Omental fat pad (tissue), 4 donors: ENCODE data around the gene FHOD3. TPM values are rescaled to one million over a fixed set of nuclear protein-coding genes. Genes with fewer than 3 reads are reported as not detected.

Experiments used
- ATAC-seq: fragments of 150-250 bp; one replicate; pipeline ENCODE4 v1.9.1; 2016; ENCODE audit warnings: mild to moderate bottlenecking, moderate library complexity; ENCODE audit not compliant: low FRiP score
- DNase-seq: peaks from one replicate; pipeline ENCODE4 v3.0.0-alpha.2; 2019; ENCODE audit warnings: low spot score
- total RNA-seq, 4 donors: library from RNA; depleted of rRNA; stranded (reverse); fragments of >200 nt; gene quantifications; one replicate each; pipeline ENCODE4 v1.1.0, GENCODE V29; 2016
- TF ChIP-seq, protein P1 (sequence below), 3 donors: fragments of 450-650 bp; IDR thresholded peaks; one replicate each; pipeline ENCODE4 v1.5.1; 2016 to 2017; ENCODE audit warnings: antibody characterized with exemption in 3 of 3, mild to moderate bottlenecking in 3 of 3, moderate library complexity in 2 of 3

Gene FHOD3
- total RNA-seq, 4 donors from 2014 or later, result 0.96 to 3.8 (median 2.3) TPM

DNA sequence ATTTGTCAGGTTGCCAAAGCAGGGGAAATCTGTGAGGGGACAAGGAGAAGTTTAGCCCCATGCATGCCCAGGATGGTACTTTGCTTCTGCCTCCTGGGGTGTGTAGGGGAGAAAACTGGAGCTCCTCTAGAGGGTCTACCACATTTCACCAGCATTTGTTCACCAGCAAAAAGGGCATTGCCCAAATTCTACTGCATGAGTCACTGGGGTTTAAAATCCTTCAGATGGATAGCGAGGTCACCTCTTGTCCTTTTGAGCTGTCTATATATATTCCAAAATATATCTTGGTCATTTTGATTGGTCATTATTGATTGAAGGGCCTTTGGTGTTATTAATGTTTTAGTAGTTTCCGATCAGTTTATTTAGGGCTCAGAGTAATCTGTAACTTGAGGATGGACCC lies 18.7 kb downstream of the FHOD3 start:
- no peak for ATAC-seq
- TF ChIP-seq, protein P1, sequence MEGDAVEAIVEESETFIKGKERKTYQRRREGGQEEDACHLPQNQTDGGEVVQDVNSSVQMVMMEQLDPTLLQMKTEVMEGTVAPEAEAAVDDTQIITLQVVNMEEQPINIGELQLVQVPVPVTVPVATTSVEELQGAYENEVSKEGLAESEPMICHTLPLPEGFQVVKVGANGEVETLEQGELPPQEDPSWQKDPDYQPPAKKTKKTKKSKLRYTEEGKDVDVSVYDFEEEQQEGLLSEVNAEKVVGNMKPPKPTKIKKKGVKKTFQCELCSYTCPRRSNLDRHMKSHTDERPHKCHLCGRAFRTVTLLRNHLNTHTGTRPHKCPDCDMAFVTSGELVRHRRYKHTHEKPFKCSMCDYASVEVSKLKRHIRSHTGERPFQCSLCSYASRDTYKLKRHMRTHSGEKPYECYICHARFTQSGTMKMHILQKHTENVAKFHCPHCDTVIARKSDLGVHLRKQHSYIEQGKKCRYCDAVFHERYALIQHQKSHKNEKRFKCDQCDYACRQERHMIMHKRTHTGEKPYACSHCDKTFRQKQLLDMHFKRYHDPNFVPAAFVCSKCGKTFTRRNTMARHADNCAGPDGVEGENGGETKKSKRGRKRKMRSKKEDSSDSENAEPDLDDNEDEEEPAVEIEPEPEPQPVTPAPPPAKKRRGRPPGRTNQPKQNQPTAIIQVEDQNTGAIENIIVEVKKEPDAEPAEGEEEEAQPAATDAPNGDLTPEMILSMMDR (IDR thresholded peaks at IDR 0.05), result no peak
- no peak for DNase-seq

DNA sequence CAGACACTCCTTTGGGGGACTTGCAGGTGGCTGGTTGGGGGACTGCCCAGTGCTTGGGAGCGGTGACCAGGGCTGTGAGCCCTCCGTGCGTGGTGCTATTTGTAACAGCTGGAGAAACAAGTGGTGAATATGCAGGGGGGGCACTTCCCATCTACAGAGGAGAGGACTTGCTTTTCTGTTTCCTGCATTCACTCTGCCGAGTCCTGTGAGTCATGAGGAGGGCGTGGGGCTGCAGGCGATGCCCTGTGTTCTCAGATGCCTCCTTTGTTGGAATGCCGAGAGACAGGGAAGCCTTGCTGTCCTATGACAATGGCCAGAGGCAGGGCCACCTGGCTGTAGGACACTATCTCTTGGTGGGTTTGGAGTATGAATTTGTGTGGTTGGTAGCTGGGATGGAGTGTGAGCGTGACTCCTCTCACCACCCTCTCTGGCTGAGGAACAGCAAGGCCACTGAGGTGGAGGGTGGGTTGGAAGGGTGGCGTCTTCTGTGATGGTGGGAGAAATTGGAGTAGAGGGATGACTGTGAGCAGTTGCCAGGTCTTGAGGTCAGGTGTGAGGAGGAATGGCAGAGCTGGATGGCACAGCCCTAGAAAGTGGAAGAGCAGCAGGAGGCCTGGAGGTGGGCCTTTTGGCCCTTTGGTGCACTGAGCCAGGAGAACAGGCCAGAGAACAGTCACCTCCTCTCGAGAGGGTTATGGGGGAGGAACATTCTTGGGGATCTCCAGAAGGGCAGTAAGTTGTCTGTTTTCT lies 24.3 kb downstream of the FHOD3 start:
- no peak for ATAC-seq

DNA sequence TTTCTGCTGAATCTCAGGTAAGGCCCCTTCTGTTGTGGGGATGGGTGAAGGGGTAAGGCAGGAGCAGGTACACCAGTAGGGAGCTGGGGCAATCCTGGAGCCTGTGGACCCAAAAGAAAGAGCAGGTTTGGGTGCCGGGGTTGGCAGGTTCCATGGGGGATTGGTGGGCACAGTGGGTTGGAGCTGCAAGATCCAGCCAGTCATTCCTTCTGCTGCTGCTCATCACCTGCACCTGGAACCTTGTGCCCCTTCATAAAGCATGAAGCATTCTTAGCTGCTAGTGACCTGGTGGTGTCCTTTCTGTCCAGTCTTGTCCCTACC lies 24.9 kb downstream of the FHOD3 start:
- ATAC-seq, result no peak
- TF ChIP-seq, protein P1 (IDR thresholded peaks at IDR 0.05), result no peak

More for the DNA sequence above, 24.3 kb downstream of the FHOD3 start:
- DNase-seq, result no peak
- TF ChIP-seq, protein P1 (IDR thresholded peaks at IDR 0.05), result no peak

DNA sequence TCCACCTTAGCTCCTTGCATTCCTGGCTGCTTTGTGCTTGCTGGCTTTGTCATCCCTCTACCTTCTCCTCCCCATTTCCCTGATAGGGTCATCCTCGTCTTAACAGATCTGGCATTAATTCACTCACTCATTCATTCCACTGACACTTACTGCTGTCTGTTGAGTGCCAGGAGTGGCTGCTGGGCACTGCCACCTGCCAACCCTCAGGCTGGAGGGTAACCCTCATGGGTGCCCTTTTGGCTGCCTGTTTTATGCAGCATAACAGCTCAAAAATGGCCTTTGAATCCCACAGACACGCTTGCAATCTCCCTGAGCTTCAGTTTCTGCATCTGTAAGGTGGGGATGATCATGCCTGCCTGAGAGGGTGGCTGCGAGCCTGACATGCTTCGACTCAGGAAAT lies 25.2 kb downstream of the FHOD3 start:
- TF ChIP-seq, protein P1 (IDR thresholded peaks at IDR 0.05), result no peak
- ATAC-seq, result no peak
- DNase-seq, result no peak

More for the DNA sequence above, 24.9 kb downstream of the FHOD3 start:
- DNase-seq, result no peak

DNA sequence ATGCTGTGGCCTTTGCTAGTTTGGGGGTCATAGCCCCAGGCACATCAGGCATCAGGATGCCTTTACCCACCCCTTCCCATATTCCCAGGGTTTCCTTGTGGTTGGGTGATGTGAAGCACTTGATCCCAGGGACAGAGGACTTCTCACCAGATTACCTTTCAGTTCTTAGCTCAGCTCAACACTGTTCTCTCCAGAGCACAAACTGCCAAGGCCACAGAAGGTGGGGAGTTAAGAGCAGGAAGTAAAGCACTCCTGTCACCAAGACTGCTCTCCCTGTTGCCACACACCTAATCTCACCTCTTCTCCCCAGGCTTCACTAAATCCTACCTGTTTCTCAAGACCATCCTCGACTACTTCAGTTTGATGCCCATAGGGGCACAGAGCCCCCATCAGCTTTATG lies 25.9 kb downstream of the FHOD3 start:
- DNase-seq (no peak), ATAC-seq (no peak)
- TF ChIP-seq, protein P1 (IDR thresholded peaks at IDR 0.05), result no peak

DNA sequence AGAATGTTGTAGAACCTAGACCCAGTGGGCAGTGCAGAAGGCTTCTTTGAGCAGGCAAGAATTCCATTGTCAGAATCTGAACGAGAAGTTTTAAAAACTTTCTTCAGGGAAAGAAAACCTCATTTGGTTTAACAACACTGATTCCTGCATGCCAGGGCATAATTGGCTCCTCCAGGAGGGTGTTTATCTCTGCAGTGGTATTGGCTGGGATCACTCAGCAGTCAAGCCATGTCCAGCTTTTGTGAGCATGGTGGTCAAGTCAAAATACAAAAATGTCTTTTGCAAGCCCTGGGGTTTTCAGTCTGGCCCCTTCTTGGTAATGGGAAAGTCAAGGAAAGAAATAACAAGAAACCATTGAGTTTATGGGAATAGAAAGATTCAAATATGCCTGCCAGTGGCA lies 28.3 kb downstream of the FHOD3 start:
- ATAC-seq, result no peak
- DNase-seq, result no peak
- TF ChIP-seq, protein P1 (IDR thresholded peaks at IDR 0.05), result no peak

DNA sequence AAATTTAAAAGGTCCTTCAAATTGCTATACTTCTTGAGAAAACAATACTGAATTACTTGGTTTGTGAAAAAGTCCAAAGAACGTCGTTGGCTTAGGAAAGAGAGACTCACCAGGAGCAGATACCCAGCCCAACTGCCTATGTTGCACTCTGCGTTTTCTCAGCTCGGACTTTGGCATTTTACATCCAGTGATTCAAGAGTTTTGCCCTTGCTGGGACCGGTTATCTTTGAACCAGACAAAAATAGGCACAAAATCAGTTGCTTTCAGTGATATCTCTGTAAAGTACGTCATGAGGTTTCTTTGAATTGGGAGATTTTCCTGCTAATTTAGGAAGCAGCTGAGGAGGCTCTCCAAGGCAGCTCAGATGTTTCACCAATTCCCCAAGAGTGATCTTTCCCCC lies 29.3 kb downstream of the FHOD3 start:
- ATAC-seq (no peak), DNase-seq (no peak)
- TF ChIP-seq, protein P1 (IDR thresholded peaks at IDR 0.05), result no peak
